Naive thymus-derived CD4-positive, alpha-beta T cell (primary cell): ENCODE measurements around the gene GALNT7. TPM values are rescaled to one million over a fixed set of nuclear protein-coding genes. Genes with fewer than 3 reads are reported as not detected.
"Not testable (repeated sequence)": the region's sequence is repeated elsewhere in the genome, so short reads cannot be mapped to it uniquely, and the experiment has no call there.

ENCODE experiments used
- ATAC-seq: fragments of 150-1000 bp; cut with Tn5 transposase; 2 replicates; pipeline ENCODE4 v1.10.0; 2021; ENCODE audit warnings: mild to moderate bottlenecking, moderate library complexity
- CTCF ChIA-PET: fragments of 350-600 bp; sonication (Branson Sonifier 250); formaldehyde crosslinking; loops from one replicate; lab custom pipeline; 2021; ENCODE audit warnings: antibody characterized with exemption; lab: Charles Lee
- POLR2A ChIA-PET: fragments of 350-600 bp; sonication (Branson Sonifier 250); formaldehyde crosslinking; loops from one replicate; lab custom pipeline; 2021; ENCODE audit warnings: antibody characterized with exemption, inconsistent platforms; lab: Charles Lee
- DNase-seq, 9 donors: peaks; one replicate each; pipeline versions ENCODE4 v3.0.0 to v3.0.0-alpha.2; 2020 to 2022; ENCODE audit warnings: mixed read lengths in 1 of 9
- H3K27ac ChIP-seq: one replicate; pipeline ENCODE4 v1.7.0; 2013; ENCODE audit warnings: mild to moderate bottlenecking, low read depth, low read length, moderate library complexity
- H3K27me3 ChIP-seq, 2 donors: one replicate each; pipeline ENCODE4 v1.7.0; 2013; ENCODE audit warnings: low read length in 2 of 2, mild to moderate bottlenecking in 2 of 2, moderate library complexity in 2 of 2; ENCODE audit not compliant: control insufficient read depth in 2 of 2, insufficient read depth in 2 of 2
- H3K36me3 ChIP-seq, 3 experiments: 1 replicate in 2 of 3; 2 replicates in 1 of 3; pipeline ENCODE4 v1.7.0; 2013; ENCODE audit warnings: low read length in 3 of 3, mild to moderate bottlenecking in 3 of 3, moderate library complexity in 1 of 3; ENCODE audit not compliant: insufficient read depth in 3 of 3, control insufficient read depth in 2 of 3
- H3K4me1 ChIP-seq, 2 donors: one replicate each; pipeline ENCODE4 v1.7.0; 2013; ENCODE audit warnings: low read length in 2 of 2, mild to moderate bottlenecking in 2 of 2, moderate library complexity in 1 of 2; ENCODE audit not compliant: control insufficient read depth in 2 of 2, insufficient read depth in 2 of 2
- H3K4me3 ChIP-seq: 2 replicates; pipeline ENCODE4 v1.7.0; 2013; ENCODE audit warnings: mild to moderate bottlenecking, low read length
- H3K9me3 ChIP-seq, 3 experiments: 1 replicate in 2 of 3; 2 replicates in 1 of 3; pipeline ENCODE4 v1.7.0; 2013; ENCODE audit warnings: low read length in 3 of 3; ENCODE audit not compliant: control insufficient read depth in 2 of 3
- H3K27ac Mint-ChIP-seq, 9 donors: one replicate each; pipeline ENCODE4 v1.8.0; 2020 to 2022; ENCODE audit warnings: mixed read lengths in 9 of 9, mild to moderate bottlenecking in 8 of 9, moderate library complexity in 5 of 9, inconsistent platforms in 2 of 9
- H3K27me3 Mint-ChIP-seq, 5 donors: one replicate each; pipeline ENCODE4 v1.8.0; 2021 to 2022; ENCODE audit warnings: mixed read lengths in 5 of 5, mild to moderate bottlenecking in 1 of 5
- H3K36me3 Mint-ChIP-seq, 5 donors: one replicate each; pipeline ENCODE4 v1.8.0; 2020 to 2022; ENCODE audit warnings: mixed read lengths in 5 of 5, mild to moderate bottlenecking in 3 of 5, inconsistent platforms in 1 of 5
- H3K4me1 Mint-ChIP-seq, 7 donors: one replicate each; pipeline ENCODE4 v1.8.0; 2020 to 2022; ENCODE audit warnings: mixed read lengths in 7 of 7, mild to moderate bottlenecking in 3 of 7, inconsistent platforms in 1 of 7
- H3K4me3 Mint-ChIP-seq, 10 donors: one replicate each; pipeline ENCODE4 v1.8.0; 2020 to 2022; ENCODE audit warnings: mild to moderate bottlenecking in 10 of 10, mixed read lengths in 10 of 10, moderate library complexity in 6 of 10, inconsistent platforms in 2 of 10
- H3K9me3 Mint-ChIP-seq, 11 donors: one replicate each; pipeline ENCODE4 v1.8.0; 2020 to 2022; ENCODE audit warnings: mixed read lengths in 11 of 11, mild to moderate bottlenecking in 4 of 11, inconsistent platforms in 1 of 11, moderate library complexity in 1 of 11
- intact Hi-C, 2 donors: fragments of 100-400 bp; cut with micrococcal nuclease; formaldehyde crosslinking; loops; one replicate each; pipeline ENCODE4 v1.15.1; 2023
- polyA plus RNA-seq, 2 donors: library from polyadenylated mRNA; unstranded; fragments of 300-500 nt; fragmentation: Illumina TruSeq; gene quantifications; one replicate each; pipeline ENCODE4 v1.2.3, GENCODE V29; 2021
- total RNA-seq, 6 experiments: library from RNA in 5 of 6; stranded (reverse) in 5 of 6; gene quantifications; 1 replicate in 5 of 6; 2 replicates in 1 of 6; pipeline ENCODE4 v1.2.3 and lab custom pipeline; 2021 to 2026

The GALNT7 gene
- total RNA-seq: 10 to 100 TPM; 10.2 to 24.1 (median 21.2) TPM
- 1 to 10 TPM; 8.3 to 9.4 TPM for polyA plus RNA-seq
- total RNA-seq (lab: John Stamatoyannopoulos, UW): 13.6 reads per million, percentile 42 among the genes with 10 or more reads in this experiment

GRCh38 chr4:173168396-173169177, at the start of gene GALNT7:
Gene GALNT7, plus strand, starts transcription at chr4:173168811. Its CDS starts 25 bp downstream, at chr4:173168836.
- H3K4me3 ChIP-seq: peak within 1 kb of the TSS; percentile 76
- Mint-ChIP-seq H3K36me3 (peaks cover 0 to 3% (median 0%) of the 10 kb centered on the region in 5 donors), H3K4me1 (peaks cover 30 to 61% (median 48%) of the 10 kb centered on the region in 7 donors), H3K27ac (peak within 1 kb of the TSS; percentile 80 to 96 (median 91)), H3K9me3 (peaks cover 0 to 4% (median 0%) of the 10 kb centered on the region in 11 donors), H3K27me3 (no peaks in the 10 kb centered on the region), H3K4me3 (peak within 1 kb of the TSS; percentile 93 to 98 (median 96))
- DNase-seq (peak; percentile 27 to 71 (median 46)), ATAC-seq (peak; percentile 68)
- H3K27ac ChIP-seq: peak within 1 kb of the TSS; percentile 73
- intact Hi-C loops: loop anchor here (1.0 to 5.0 kb wide), 12 partner anchors 88 to 1115 kb away; partner anchors contain the start of genes CEP44 (in 2 of the 2), FBXO8 (in 2 of the 2), HMGB2 (in 2 of the 2) and SAP30 (in 2 of the 2)
- ChIA-PET POLR2A (interaction anchor here (1.0 kb wide), 1 partner anchor 22 kb away, joined by 4 read pairs; no protein-coding TSS in a partner anchor), CTCF (no interaction called here)
- H3K27me3 ChIP-seq: no peaks in the 10 kb centered on the region
- H3K36me3 ChIP-seq: no peaks in the 10 kb centered on the region
- H3K4me1 ChIP-seq: peaks cover 15 to 23% of the 10 kb centered on the region in 2 donors
- no peaks in the 10 kb centered on the region for H3K9me3 ChIP-seq

DNA sequence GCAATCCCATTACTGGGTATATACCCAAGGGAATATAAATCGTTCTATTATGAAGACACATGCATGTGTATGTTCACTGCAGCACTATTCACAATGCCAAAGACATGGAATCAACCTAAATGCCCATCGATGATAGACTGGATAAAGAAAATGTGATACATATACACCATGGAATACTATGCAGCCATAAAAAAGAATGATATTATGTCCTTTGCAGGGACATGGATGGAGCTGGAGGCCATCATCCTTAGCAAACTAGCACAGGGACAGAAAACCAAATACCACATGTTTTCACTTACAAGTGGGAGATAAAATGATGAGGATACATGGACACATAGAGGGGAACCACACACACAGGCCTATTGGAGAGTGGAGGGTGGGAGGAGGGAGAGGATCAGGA, 49.8 kb upstream of the GALNT7 start:
- H3K9me3 ChIP-seq, H3K4me3 ChIP-seq, H3K36me3 Mint-ChIP-seq, H3K4me3 Mint-ChIP-seq, intact Hi-C loops, H3K27me3 ChIP-seq, H3K27ac Mint-ChIP-seq, CTCF ChIA-PET, H3K9me3 Mint-ChIP-seq, H3K27ac ChIP-seq, H3K4me1 ChIP-seq, POLR2A ChIA-PET, H3K4me1 Mint-ChIP-seq, DNase-seq, ATAC-seq, H3K36me3 ChIP-seq: not testable (repeated sequence)
- peaks cover 0 to 10% (median 0%) of the 10 kb centered on the region in 5 donors for H3K27me3 Mint-ChIP-seq

DNA sequence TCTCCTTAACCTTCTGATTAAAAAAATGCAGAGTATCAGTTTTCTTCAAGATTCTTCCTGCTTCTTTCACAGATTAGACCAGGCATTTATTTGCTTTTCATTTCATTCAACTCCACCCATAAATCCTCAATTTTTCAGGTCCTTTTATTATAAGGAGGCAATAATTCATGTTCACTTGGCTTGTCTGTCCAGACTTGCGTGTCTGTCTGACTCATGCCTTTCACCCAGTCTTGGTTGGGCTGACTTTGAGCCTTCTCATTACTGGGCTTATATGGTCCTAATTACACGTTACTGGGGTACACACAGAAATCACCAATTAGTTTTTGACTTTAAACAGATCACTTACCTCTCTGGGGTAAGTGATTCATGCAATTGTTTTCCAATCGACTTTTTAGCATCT, 48.8 kb upstream of the GALNT7 start:
- Histone ChIP-seq H3K4me3 (no peak overlapping the region), H3K9me3 (no peaks in the 10 kb centered on the region), H3K36me3 (no peaks in the 10 kb centered on the region), H3K27me3 (no peaks in the 10 kb centered on the region), H3K4me1 (no peaks in the 10 kb centered on the region), H3K27ac (no peak overlapping the region)
- CTCF ChIA-PET: no interaction called here
- Mint-ChIP-seq H3K9me3 (peaks cover 0 to 7% (median 0%) of the 10 kb centered on the region in 11 donors), H3K4me1 (peaks cover 0 to 8% (median 4%) of the 10 kb centered on the region in 7 donors), H3K27ac (no peak overlapping the region), H3K27me3 (peaks cover 0 to 7% (median 0%) of the 10 kb centered on the region in 5 donors), H3K36me3 (peaks cover 0 to 6% (median 0%) of the 10 kb centered on the region in 5 donors), H3K4me3 (no peak overlapping the region)
- intact Hi-C loops: no loop called here
- no peak for ATAC-seq
- POLR2A ChIA-PET: no interaction called here
- DNase-seq: no peak

- no peak overlapping the region for H3K4me3 Mint-ChIP-seq
These were observed 47.5 kb upstream of the GALNT7 start for GRCh38 chr4:173121076-173121561.

GRCh38 chr4:173124209-173124865, 44.3 kb upstream of the GALNT7 start:
- no peaks in the 10 kb centered on the region for H3K9me3 ChIP-seq
- H3K4me3 Mint-ChIP-seq: no peak overlapping the region
- DNase-seq: no peak
- H3K27ac ChIP-seq: no peak overlapping the region
- H3K27me3 ChIP-seq: no peaks in the 10 kb centered on the region
- intact Hi-C loops: no loop called here
- H3K27me3 Mint-ChIP-seq: peaks cover 0 to 6% (median 0%) of the 10 kb centered on the region in 5 donors
- no peak overlapping the region for H3K27ac Mint-ChIP-seq
- H3K4me1 ChIP-seq: no peaks in the 10 kb centered on the region
- H3K9me3 Mint-ChIP-seq: no peaks in the 10 kb centered on the region
- H3K36me3 Mint-ChIP-seq: peaks cover 0 to 6% (median 0%) of the 10 kb centered on the region in 5 donors
- ChIA-PET CTCF (no interaction called here), POLR2A (no interaction called here)
- ATAC-seq: no peak
- peaks cover 0 to 8% (median 4%) of the 10 kb centered on the region in 7 donors for H3K4me1 Mint-ChIP-seq
- H3K36me3 ChIP-seq: no peaks in the 10 kb centered on the region
- H3K4me3 ChIP-seq: no peak overlapping the region

More at GRCh38 chr4:173121076-173121561, 47.5 kb upstream of the GALNT7 start:
- no peak for DNase-seq
- Histone ChIP-seq H3K4me1 (no peaks in the 10 kb centered on the region), H3K27ac (no peak overlapping the region), H3K4me3 (no peak overlapping the region), H3K36me3 (no peaks in the 10 kb centered on the region), H3K9me3 (no peaks in the 10 kb centered on the region), H3K27me3 (no peaks in the 10 kb centered on the region)
- Mint-ChIP-seq H3K27me3 (peaks cover 0 to 3% (median 0%) of the 10 kb centered on the region in 5 donors), H3K27ac (peak overlapping the region in 1 of 9 donors; percentile 27), H3K4me1 (peaks cover 0 to 8% (median 4%) of the 10 kb centered on the region in 7 donors), H3K9me3 (peaks cover 0 to 7% (median 0%) of the 10 kb centered on the region in 11 donors), H3K36me3 (peaks cover 0 to 6% (median 0%) of the 10 kb centered on the region in 5 donors)
- intact Hi-C loops: no loop called here
- ChIA-PET CTCF (no interaction called here), POLR2A (no interaction called here)
- ATAC-seq: peak; percentile 27

GRCh38 chr4:173125216-173125812, 43.3 kb upstream of the GALNT7 start:
- Histone ChIP-seq H3K4me1 (no peaks in the 10 kb centered on the region), H3K9me3 (no peaks in the 10 kb centered on the region), H3K27me3 (no peaks in the 10 kb centered on the region), H3K36me3 (no peaks in the 10 kb centered on the region), H3K27ac (no peak overlapping the region), H3K4me3 (no peak overlapping the region)
- H3K27me3 Mint-ChIP-seq: peaks cover 0 to 6% (median 0%) of the 10 kb centered on the region in 5 donors
- H3K4me3 Mint-ChIP-seq: no peak overlapping the region
- ATAC-seq (no peak), DNase-seq (no peak)
- H3K4me1 Mint-ChIP-seq: peaks cover 0 to 8% (median 4%) of the 10 kb centered on the region in 7 donors
- no peaks in the 10 kb centered on the region for H3K9me3 Mint-ChIP-seq
- peaks cover 0 to 6% (median 0%) of the 10 kb centered on the region in 5 donors for H3K36me3 Mint-ChIP-seq
- ChIA-PET CTCF (interaction anchor here (0.6 kb wide), 1 partner anchor 157 kb away, joined by 3 read pairs; no protein-coding TSS in a partner anchor), POLR2A (no interaction called here)
- intact Hi-C loops: no loop called here
- H3K27ac Mint-ChIP-seq: no peak overlapping the region
